G401 (cell line): Measurements from ENCODE around the gene MIF4GD. TPM values are rescaled to one million over a fixed set of nuclear protein-coding genes. Genes with fewer than 3 reads are reported as not detected.

Source experiments
- total RNA-seq: library from RNA; depleted of rRNA; stranded (reverse); fragments of >200 nt; shearing (Covaris generic); gene quantifications from 2 replicates; pipeline ENCODE4 v1.2.3, GENCODE V29; 2014; rRNA removed

Gene MIF4GD
- total RNA-seq, 1 experiment from 2014 or later: 12.1 TPM

Other genes with a start within 250 kb of the MIF4GD start
- gene ATP5PD, start 224.3 kb downstream of the MIF4GD start, total RNA-seq: 206 and 238 TPM in 2 replicates
- 26.8 and 27.8 TPM in 2 replicates for gene KCTD2, start 224.0 kb downstream of the MIF4GD start, total RNA-seq
- gene SLC16A5, start 183.3 kb downstream of the MIF4GD start, total RNA-seq: 11.0 and 25.5 TPM in 2 replicates
- gene ARMC7, start 161.3 kb downstream of the MIF4GD start, total RNA-seq: 10.5 and 13.6 TPM in 2 replicates
- gene NT5C, start 139.5 kb downstream of the MIF4GD start, total RNA-seq: 104 and 142 TPM in 2 replicates
- 199 and 235 TPM in 2 replicates for gene JPT1, start 116.7 kb downstream of the MIF4GD start, total RNA-seq
- 142 and 183 TPM in 2 replicates for gene SUMO2, start 88.3 kb downstream of the MIF4GD start, total RNA-seq
- 80.2 and 86.3 TPM in 2 replicates for gene NUP85, start 65.6 kb downstream of the MIF4GD start, total RNA-seq
- 16.6 and 25.4 TPM in 2 replicates for gene GGA3, start 9.6 kb downstream of the MIF4GD start, total RNA-seq
- gene MRPS7, start 9.4 kb downstream of the MIF4GD start, total RNA-seq: 87.4 and 107 TPM in 2 replicates
- 14.7 and 15.6 TPM in 2 replicates for gene SLC25A19, start 18.2 kb upstream of the MIF4GD start, total RNA-seq
- 176 and 195 TPM in 2 replicates for gene GRB2, start 134.4 kb upstream of the MIF4GD start, total RNA-seq
- 50.3 and 53.2 TPM in 2 replicates for gene TMEM94, start 185.4 kb upstream of the MIF4GD start, total RNA-seq
- gene CASKIN2, start 244.3 kb upstream of the MIF4GD start, total RNA-seq: 11.6 and 11.8 TPM in 2 replicates
- 47.2 and 56.3 TPM in 2 replicates for gene TSEN54, start 245.3 kb upstream of the MIF4GD start, total RNA-seq